Neural cell (in vitro differentiated cells): Measurements from ENCODE around the gene CADM4.

Experiments
- EP300 ChIP-seq: fragments of 450-650 bp; conservative IDR thresholded peaks from 2 replicates; pipeline ENCODE4 v1.6.1; 2014; ENCODE audit warnings: antibody characterized with exemption, mild to moderate bottlenecking, moderate library complexity; ENCODE audit not compliant: poor library complexity, severe bottlenecking
- EZH2 ChIP-seq: fragments of 200-600, 300-800 bp; shearing (Covaris generic), sonication (generic); IDR thresholded peaks from 2 replicates; pipeline ENCODE4 v1.6.1; 2014; ENCODE audit warnings: antibody characterized with exemption, low read length, borderline replicate concordance, mild to moderate bottlenecking; ENCODE audit not compliant: insufficient read depth, poor library complexity, severe bottlenecking
- POLR2AphosphoS5 ChIP-seq: IDR thresholded peaks from 2 replicates; pipeline ENCODE4 v1.6.1; 2012
- RAD21 ChIP-seq: fragments of 450-650 bp; conservative IDR thresholded peaks from 2 replicates; pipeline ENCODE4 v1.6.1; 2014; ENCODE audit warnings: antibody characterized with exemption, mild to moderate bottlenecking, moderate library complexity
- TF ChIP-seq, protein P1 (sequence below): fragments of 450-650 bp; IDR thresholded peaks from 2 replicates; pipeline ENCODE4 v1.5.1; 2014; ENCODE audit warnings: antibody characterized with exemption, mild to moderate bottlenecking, moderate library complexity; ENCODE audit not compliant: poor library complexity, severe bottlenecking

DNA sequence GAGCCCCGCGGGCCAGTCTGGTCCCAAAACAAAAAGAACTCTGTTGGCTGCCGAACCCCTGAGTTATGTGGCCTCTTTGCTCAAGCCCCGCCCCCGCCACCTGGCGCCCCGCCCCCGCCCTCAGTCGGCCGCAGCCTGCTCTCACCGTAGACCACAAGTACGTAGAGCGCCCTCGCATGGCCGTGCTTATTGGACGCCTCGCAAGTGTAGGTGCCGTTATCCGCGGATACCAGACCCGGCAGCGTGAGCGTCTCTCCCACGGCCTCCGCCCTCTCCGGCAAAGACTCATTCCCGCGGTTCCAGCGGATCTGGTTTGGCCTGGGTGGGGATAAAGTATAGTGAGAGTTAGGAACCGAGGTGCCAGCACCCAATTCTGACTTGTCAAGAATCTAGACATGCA lies 14.7 kb downstream of the CADM4 start:
- TF ChIP-seq, protein P1, sequence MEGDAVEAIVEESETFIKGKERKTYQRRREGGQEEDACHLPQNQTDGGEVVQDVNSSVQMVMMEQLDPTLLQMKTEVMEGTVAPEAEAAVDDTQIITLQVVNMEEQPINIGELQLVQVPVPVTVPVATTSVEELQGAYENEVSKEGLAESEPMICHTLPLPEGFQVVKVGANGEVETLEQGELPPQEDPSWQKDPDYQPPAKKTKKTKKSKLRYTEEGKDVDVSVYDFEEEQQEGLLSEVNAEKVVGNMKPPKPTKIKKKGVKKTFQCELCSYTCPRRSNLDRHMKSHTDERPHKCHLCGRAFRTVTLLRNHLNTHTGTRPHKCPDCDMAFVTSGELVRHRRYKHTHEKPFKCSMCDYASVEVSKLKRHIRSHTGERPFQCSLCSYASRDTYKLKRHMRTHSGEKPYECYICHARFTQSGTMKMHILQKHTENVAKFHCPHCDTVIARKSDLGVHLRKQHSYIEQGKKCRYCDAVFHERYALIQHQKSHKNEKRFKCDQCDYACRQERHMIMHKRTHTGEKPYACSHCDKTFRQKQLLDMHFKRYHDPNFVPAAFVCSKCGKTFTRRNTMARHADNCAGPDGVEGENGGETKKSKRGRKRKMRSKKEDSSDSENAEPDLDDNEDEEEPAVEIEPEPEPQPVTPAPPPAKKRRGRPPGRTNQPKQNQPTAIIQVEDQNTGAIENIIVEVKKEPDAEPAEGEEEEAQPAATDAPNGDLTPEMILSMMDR = no peak
- TF ChIP-seq RAD21 = no peak
- TF ChIP-seq EZH2 = no peak
- no peak for TF ChIP-seq EP300
- TF ChIP-seq POLR2AphosphoS5 = no peak
